HCT116 (cell line): ENCODE results near the gene FAM72C.
"Not testable (repeated sequence)": the region's sequence is repeated elsewhere in the genome, so short reads cannot be mapped to it uniquely, and the experiment has no call there.

Experiments
- EZH2 ChIP-seq: fragments of 200-600 bp; sonication (generic); IDR thresholded peaks from 2 replicates; pipeline ENCODE4 v1.6.1; 2017; ENCODE audit warnings: antibody characterized with exemption, mixed run types
- FOSL1 ChIP-seq: IDR thresholded peaks from 2 replicates; pipeline ENCODE4 v1.6.1; 2012; ENCODE audit warnings: low read depth
- POLR2A ChIP-seq: IDR thresholded peaks from 2 replicates; pipeline ENCODE4 v1.7.0; 2011; ENCODE audit warnings: borderline replicate concordance; ENCODE audit not compliant: insufficient read depth, insufficient read length; ENCODE audit errors: extremely low read depth
- RAD21 ChIP-seq: IDR thresholded peaks from 2 replicates; pipeline ENCODE4 v1.6.1; 2012; ENCODE audit warnings: low read depth, mild to moderate bottlenecking
- SIN3A ChIP-seq: IDR thresholded peaks from 2 replicates; pipeline ENCODE4 v1.6.1; 2012; ENCODE audit warnings: low read depth
- SP1 ChIP-seq: IDR thresholded peaks from 2 replicates; pipeline ENCODE4 v1.6.1; 2012; ENCODE audit warnings: low read depth
- YY1 ChIP-seq: IDR thresholded peaks from 2 replicates; pipeline ENCODE4 v1.6.1; 2011; ENCODE audit warnings: low read length, low read depth, moderate library complexity, mild to moderate bottlenecking; ENCODE audit not compliant: insufficient replicate concordance; ENCODE audit errors: extremely low read depth
- ZNF274 ChIP-seq: fragments of 200-500 bp; sonication (Bioruptor generic); IDR thresholded peaks from 2 replicates; pipeline ENCODE4 v1.6.1; 2014; ENCODE audit warnings: mild to moderate bottlenecking, low read depth, low read length, inconsistent platforms
- TF ChIP-seq, protein P1 (sequence below), 3 experiments: fragments of 200-600 bp in 1 of 3; sonication (generic) in 1 of 3; IDR thresholded peaks in 2 of 3; conservative IDR thresholded peaks in 1 of 3; 2 replicates each; pipeline ENCODE4 v1.5.1; 2012 to 2017; ENCODE audit warnings: low read depth in 2 of 3, low read length in 2 of 3, antibody characterized with exemption in 1 of 3, borderline replicate concordance in 1 of 3, control low read depth in 1 of 3, mild to moderate bottlenecking in 1 of 3, mixed read lengths in 1 of 3, mixed run types in 1 of 3, moderate library complexity in 1 of 3; ENCODE audit not compliant: insufficient read depth in 1 of 3
- TF ChIP-seq, protein P2 (sequence below): IDR thresholded peaks from 2 replicates; pipeline ENCODE4 v1.6.1; 2012
- TF ChIP-seq, protein P3 (sequence below): IDR thresholded peaks from 2 replicates; pipeline ENCODE4 v1.6.1; 2012; ENCODE audit warnings: low read depth
- TF ChIP-seq, protein P4 (sequence below): IDR thresholded peaks from 2 replicates; pipeline ENCODE4 v1.6.1; 2012

DNA sequence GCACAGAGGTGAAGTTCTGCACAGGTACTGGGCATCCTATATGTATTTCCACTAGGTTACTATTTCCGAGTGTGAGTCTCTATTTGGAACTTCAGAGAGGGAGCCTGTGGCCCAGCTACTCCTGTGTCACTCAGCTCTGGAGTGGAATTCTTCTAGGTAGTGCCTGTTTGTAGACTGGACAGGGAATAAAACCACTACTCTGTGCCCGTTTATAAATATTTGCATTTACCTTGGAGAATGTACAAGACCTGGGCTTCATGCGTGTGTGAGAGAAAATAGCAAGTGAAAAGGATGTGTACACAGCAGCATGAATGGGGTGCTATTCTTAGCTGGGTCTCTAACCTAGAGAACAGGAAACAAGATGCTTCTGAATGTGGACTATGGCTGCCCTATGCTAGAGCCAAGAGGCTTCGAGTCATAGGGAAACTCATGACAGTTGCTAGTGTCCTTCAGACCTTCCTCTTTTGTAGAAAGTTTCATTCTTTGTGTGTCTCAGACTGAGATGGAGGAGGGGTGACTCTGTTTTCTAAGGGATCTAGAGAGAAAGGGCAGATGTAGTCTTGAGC, 40.5 kb upstream of the FAM72C start:
- TF ChIP-seq EZH2, POLR2A, ZNF274, SP1, FOSL1, YY1, RAD21, SIN3A: not testable (repeated sequence)
- TF ChIP-seq, protein P1, sequence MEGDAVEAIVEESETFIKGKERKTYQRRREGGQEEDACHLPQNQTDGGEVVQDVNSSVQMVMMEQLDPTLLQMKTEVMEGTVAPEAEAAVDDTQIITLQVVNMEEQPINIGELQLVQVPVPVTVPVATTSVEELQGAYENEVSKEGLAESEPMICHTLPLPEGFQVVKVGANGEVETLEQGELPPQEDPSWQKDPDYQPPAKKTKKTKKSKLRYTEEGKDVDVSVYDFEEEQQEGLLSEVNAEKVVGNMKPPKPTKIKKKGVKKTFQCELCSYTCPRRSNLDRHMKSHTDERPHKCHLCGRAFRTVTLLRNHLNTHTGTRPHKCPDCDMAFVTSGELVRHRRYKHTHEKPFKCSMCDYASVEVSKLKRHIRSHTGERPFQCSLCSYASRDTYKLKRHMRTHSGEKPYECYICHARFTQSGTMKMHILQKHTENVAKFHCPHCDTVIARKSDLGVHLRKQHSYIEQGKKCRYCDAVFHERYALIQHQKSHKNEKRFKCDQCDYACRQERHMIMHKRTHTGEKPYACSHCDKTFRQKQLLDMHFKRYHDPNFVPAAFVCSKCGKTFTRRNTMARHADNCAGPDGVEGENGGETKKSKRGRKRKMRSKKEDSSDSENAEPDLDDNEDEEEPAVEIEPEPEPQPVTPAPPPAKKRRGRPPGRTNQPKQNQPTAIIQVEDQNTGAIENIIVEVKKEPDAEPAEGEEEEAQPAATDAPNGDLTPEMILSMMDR (IDR thresholded peaks at IDR 0.05 in 2 of 3, conservative IDR thresholded peaks at IDR 0.05 in 1 of 3; ENCODE audit: borderline replicate concordance in 1 of 3, insufficient read depth in 1 of 3, low read depth in 2 of 3, low read length in 2 of 3): not testable (repeated sequence)
- TF ChIP-seq, protein P2, sequence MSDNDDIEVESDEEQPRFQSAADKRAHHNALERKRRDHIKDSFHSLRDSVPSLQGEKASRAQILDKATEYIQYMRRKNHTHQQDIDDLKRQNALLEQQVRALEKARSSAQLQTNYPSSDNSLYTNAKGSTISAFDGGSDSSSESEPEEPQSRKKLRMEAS: not testable (repeated sequence)
- TF ChIP-seq, protein P3, sequence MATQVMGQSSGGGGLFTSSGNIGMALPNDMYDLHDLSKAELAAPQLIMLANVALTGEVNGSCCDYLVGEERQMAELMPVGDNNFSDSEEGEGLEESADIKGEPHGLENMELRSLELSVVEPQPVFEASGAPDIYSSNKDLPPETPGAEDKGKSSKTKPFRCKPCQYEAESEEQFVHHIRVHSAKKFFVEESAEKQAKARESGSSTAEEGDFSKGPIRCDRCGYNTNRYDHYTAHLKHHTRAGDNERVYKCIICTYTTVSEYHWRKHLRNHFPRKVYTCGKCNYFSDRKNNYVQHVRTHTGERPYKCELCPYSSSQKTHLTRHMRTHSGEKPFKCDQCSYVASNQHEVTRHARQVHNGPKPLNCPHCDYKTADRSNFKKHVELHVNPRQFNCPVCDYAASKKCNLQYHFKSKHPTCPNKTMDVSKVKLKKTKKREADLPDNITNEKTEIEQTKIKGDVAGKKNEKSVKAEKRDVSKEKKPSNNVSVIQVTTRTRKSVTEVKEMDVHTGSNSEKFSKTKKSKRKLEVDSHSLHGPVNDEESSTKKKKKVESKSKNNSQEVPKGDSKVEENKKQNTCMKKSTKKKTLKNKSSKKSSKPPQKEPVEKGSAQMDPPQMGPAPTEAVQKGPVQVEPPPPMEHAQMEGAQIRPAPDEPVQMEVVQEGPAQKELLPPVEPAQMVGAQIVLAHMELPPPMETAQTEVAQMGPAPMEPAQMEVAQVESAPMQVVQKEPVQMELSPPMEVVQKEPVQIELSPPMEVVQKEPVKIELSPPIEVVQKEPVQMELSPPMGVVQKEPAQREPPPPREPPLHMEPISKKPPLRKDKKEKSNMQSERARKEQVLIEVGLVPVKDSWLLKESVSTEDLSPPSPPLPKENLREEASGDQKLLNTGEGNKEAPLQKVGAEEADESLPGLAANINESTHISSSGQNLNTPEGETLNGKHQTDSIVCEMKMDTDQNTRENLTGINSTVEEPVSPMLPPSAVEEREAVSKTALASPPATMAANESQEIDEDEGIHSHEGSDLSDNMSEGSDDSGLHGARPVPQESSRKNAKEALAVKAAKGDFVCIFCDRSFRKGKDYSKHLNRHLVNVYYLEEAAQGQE: not testable (repeated sequence)
- TF ChIP-seq, protein P4, sequence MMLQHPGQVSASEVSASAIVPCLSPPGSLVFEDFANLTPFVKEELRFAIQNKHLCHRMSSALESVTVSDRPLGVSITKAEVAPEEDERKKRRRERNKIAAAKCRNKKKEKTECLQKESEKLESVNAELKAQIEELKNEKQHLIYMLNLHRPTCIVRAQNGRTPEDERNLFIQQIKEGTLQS: not testable (repeated sequence)
